Transverse colon (tissue), 4 donors: ENCODE measurements around the gene LRRC4C. TPM values are rescaled to one million over a fixed set of nuclear protein-coding genes. Genes with fewer than 3 reads are reported as not detected.

Source experiments
- DNase-seq: peaks from one replicate; pipeline ENCODE4 v3.0.0-alpha.2; 2019
- H3K27ac ChIP-seq, 4 donors: fragments of 200-600 bp; sonication (generic); 2 replicates each; pipeline ENCODE4 v1.5.1; 2016 to 2018; ENCODE audit warnings: inconsistent platforms in 4 of 4
- H3K27me3 ChIP-seq: fragments of 200-600 bp; sonication (generic); 2 replicates; pipeline ENCODE4 v1.5.1; 2017; ENCODE audit warnings: inconsistent platforms
- H3K36me3 ChIP-seq, 4 donors: fragments of 200-600 bp; sonication (generic); 2 replicates each; pipeline ENCODE4 v1.5.1; 2017 to 2019; ENCODE audit warnings: inconsistent platforms in 4 of 4
- H3K4me1 ChIP-seq, 4 donors: fragments of 200-600 bp; sonication (generic); 2 replicates each; pipeline ENCODE4 v1.5.1; 2017 to 2020; ENCODE audit warnings: inconsistent platforms in 4 of 4
- H3K4me3 ChIP-seq, 4 donors: fragments of 200-600 bp; sonication (generic); 1 replicate in 1 of 4; 2 replicates in 3 of 4; pipeline versions ENCODE4 v1.5.1 to v1.6.1; 2017 to 2019; ENCODE audit warnings: inconsistent platforms in 4 of 4
- H3K9me3 ChIP-seq, 2 donors: fragments of 200-600 bp; sonication (generic); 2 replicates each; pipeline ENCODE4 v1.5.1; 2017 to 2019; ENCODE audit warnings: inconsistent platforms in 2 of 2
- CTCF ChIP-seq, 5 experiments: fragments of 200-600 bp in 3 of 5; fragments of 450-650 bp in 2 of 5; sonication (generic) in 3 of 5; IDR thresholded peaks; 1 replicate in 2 of 5; 2 replicates in 3 of 5; pipeline ENCODE4 v1.5.1; 2016 to 2017; ENCODE audit warnings: antibody characterized with exemption in 5 of 5, inconsistent platforms in 3 of 5, mild to moderate bottlenecking in 2 of 5, moderate library complexity in 1 of 5
- EP300 ChIP-seq: sonication (generic); formaldehyde crosslinking; IDR thresholded peaks from one replicate; pipeline ENCODE4 v1.6.1; 2017; ENCODE audit warnings: antibody characterized with exemption, low read depth
- POLR2A ChIP-seq: fragments of 450-650 bp; IDR thresholded peaks from one replicate; pipeline ENCODE4 v1.6.1; 2016; ENCODE audit warnings: antibody characterized with exemption, mild to moderate bottlenecking, moderate library complexity
- POLR2AphosphoS5 ChIP-seq, 3 donors: sonication (generic); formaldehyde crosslinking; IDR thresholded peaks; one replicate each; pipeline ENCODE4 v1.6.1; 2016; ENCODE audit warnings: antibody characterized with exemption in 3 of 3
- WGBS, 2 donors: methylation state at CpG; one replicate each; pipeline ENCODE4 v1.1.5; 2018; ENCODE audit warnings: low coverage in 1 of 2; 5-methylcytosine and 5-hydroxymethylcytosine counted together
- in situ Hi-C, 4 donors: fragments of 200-750 bp; cut with MboI; loops; one replicate each; pipeline versions ENCODE4 v1.15.0 to v1.15.1; 2017; ENCODE audit warnings: low sequenced_read_pairs in 3 of 4, low pct_ligation_motif_present in 1 of 4, low pct_unique_long_range_greater_than_20kb in 1 of 4
- intact Hi-C: fragments of 100-400 bp; cut with DNase I; formaldehyde crosslinking; loops from one replicate; pipeline ENCODE4 v1.15.1; 2023; ENCODE audit warnings: low total_unique reads
- total RNA-seq, 4 donors: library from RNA; depleted of rRNA; stranded (reverse); fragments of >200 nt; gene quantifications; one replicate each; pipeline ENCODE4 v1.1.0, GENCODE V29; 2016

Gene LRRC4C
- total RNA-seq, 4 donors from 2014 or later: 0.55 to 1.9 (median 0.64) TPM; not detected in 1

GRCh38 chr11:40689823-40690222 is 769.6 kb downstream of the LRRC4C start:
- in situ Hi-C loops: no loop called here
- H3K27ac ChIP-seq: no peak overlapping the region

GRCh38 chr11:40688369-40688768 is 771.1 kb downstream of the LRRC4C start:
- Histone ChIP-seq H3K4me3 (no peak overlapping the region), H3K9me3 (peaks cover 0 to 4% of the 10 kb centered on the region in 2 donors), H3K4me1 (no peaks in the 10 kb centered on the region), H3K27me3 (no peaks in the 10 kb centered on the region), H3K36me3 (no peaks in the 10 kb centered on the region), H3K27ac (no peak overlapping the region)
- in situ Hi-C loops (no loop called here), intact Hi-C loops (no loop called here)
- DNase-seq: no peak
- TF ChIP-seq EP300 (no peak), CTCF (IDR thresholded peaks at IDR 0.05) (no peak), POLR2AphosphoS5 (IDR thresholded peaks at IDR 0.05) (no peak), POLR2A (no peak)
- 60 to 71% methylated on average over 1 to 4 of the region's 4 CpGs for WGBS, 2 donors

More at GRCh38 chr11:40689823-40690222, 769.6 kb downstream of the LRRC4C start:
- no peak for DNase-seq
- TF ChIP-seq POLR2AphosphoS5 (IDR thresholded peaks at IDR 0.05): no peak
- no peak for TF ChIP-seq CTCF (IDR thresholded peaks at IDR 0.05)
- no peak for TF ChIP-seq POLR2A
- no peak for TF ChIP-seq EP300
- Histone ChIP-seq H3K9me3 (no peaks in the 10 kb centered on the region), H3K4me1 (no peaks in the 10 kb centered on the region), H3K36me3 (no peaks in the 10 kb centered on the region), H3K27me3 (no peaks in the 10 kb centered on the region), H3K4me3 (no peak overlapping the region)
- intact Hi-C loops: no loop called here
- 74 to 80% methylated on average over 3 of the region's 3 CpGs for WGBS, 2 donors

GRCh38 chr11:40686765-40687164 is 772.7 kb downstream of the LRRC4C start:
- H3K4me1 ChIP-seq: no peaks in the 10 kb centered on the region
- no peak for DNase-seq
- H3K27ac ChIP-seq: no peak overlapping the region
- intact Hi-C loops (no loop called here), in situ Hi-C loops (no loop called here)
- TF ChIP-seq CTCF (IDR thresholded peaks at IDR 0.05) (no peak), POLR2AphosphoS5 (IDR thresholded peaks at IDR 0.05) (no peak), POLR2A (no peak), EP300 (no peak)
- H3K9me3 ChIP-seq: peaks cover 0 to 4% of the 10 kb centered on the region in 2 donors
- no peaks in the 10 kb centered on the region for H3K36me3 ChIP-seq
- 67 to 83% methylated on average over 5 of the region's 5 CpGs for whole genome bisulfite sequencing, 2 donors
- no peak overlapping the region for H3K4me3 ChIP-seq
- no peaks in the 10 kb centered on the region for H3K27me3 ChIP-seq

GRCh38 chr11:40683010-40683409 is 776.4 kb downstream of the LRRC4C start:
- no peak for DNase-seq
- Histone ChIP-seq H3K9me3 (peaks cover 0 to 4% of the 10 kb centered on the region in 2 donors), H3K27me3 (no peaks in the 10 kb centered on the region), H3K4me3 (no peak overlapping the region), H3K4me1 (no peaks in the 10 kb centered on the region), H3K36me3 (no peaks in the 10 kb centered on the region), H3K27ac (no peak overlapping the region)
- TF ChIP-seq POLR2AphosphoS5 (IDR thresholded peaks at IDR 0.05): no peak
- no peak for TF ChIP-seq POLR2A
- no peak for TF ChIP-seq EP300
- no peak for TF ChIP-seq CTCF (IDR thresholded peaks at IDR 0.05)
- intact Hi-C loops (no loop called here), in situ Hi-C loops (no loop called here)
- WGBS, 2 donors: 90 to 96% methylated on average over 7 of the region's 7 CpGs
